Naive thymus-derived CD4-positive, alpha-beta T cell (primary cell): ENCODE results near the gene PRR15L. TPM values are rescaled to one million over a fixed set of nuclear protein-coding genes. Genes with fewer than 3 reads are reported as not detected.
A peak's percentile ranks its signal among the peaks of the same experiment; 100 is the strongest.

Experiments used
- ATAC-seq: fragments of 150-1000 bp; cut with Tn5 transposase; 2 replicates; pipeline ENCODE4 v1.10.0; 2021; ENCODE audit warnings: mild to moderate bottlenecking, moderate library complexity
- CTCF ChIA-PET: fragments of 350-600 bp; sonication (Branson Sonifier 250); formaldehyde crosslinking; loops from one replicate; lab custom pipeline; 2021; ENCODE audit warnings: antibody characterized with exemption; lab: Charles Lee
- POLR2A ChIA-PET: fragments of 350-600 bp; sonication (Branson Sonifier 250); formaldehyde crosslinking; loops from one replicate; lab custom pipeline; 2021; ENCODE audit warnings: antibody characterized with exemption, inconsistent platforms; lab: Charles Lee
- DNase-seq, 9 donors: peaks; one replicate each; pipeline versions ENCODE4 v3.0.0 to v3.0.0-alpha.2; 2020 to 2022; ENCODE audit warnings: mixed read lengths in 1 of 9
- H3K27ac ChIP-seq: one replicate; pipeline ENCODE4 v1.7.0; 2013; ENCODE audit warnings: mild to moderate bottlenecking, low read depth, low read length, moderate library complexity
- H3K27me3 ChIP-seq, 2 donors: one replicate each; pipeline ENCODE4 v1.7.0; 2013; ENCODE audit warnings: low read length in 2 of 2, mild to moderate bottlenecking in 2 of 2, moderate library complexity in 2 of 2; ENCODE audit not compliant: control insufficient read depth in 2 of 2, insufficient read depth in 2 of 2
- H3K36me3 ChIP-seq, 3 experiments: 1 replicate in 2 of 3; 2 replicates in 1 of 3; pipeline ENCODE4 v1.7.0; 2013; ENCODE audit warnings: low read length in 3 of 3, mild to moderate bottlenecking in 3 of 3, moderate library complexity in 1 of 3; ENCODE audit not compliant: insufficient read depth in 3 of 3, control insufficient read depth in 2 of 3
- H3K4me1 ChIP-seq, 2 donors: one replicate each; pipeline ENCODE4 v1.7.0; 2013; ENCODE audit warnings: low read length in 2 of 2, mild to moderate bottlenecking in 2 of 2, moderate library complexity in 1 of 2; ENCODE audit not compliant: control insufficient read depth in 2 of 2, insufficient read depth in 2 of 2
- H3K4me3 ChIP-seq: 2 replicates; pipeline ENCODE4 v1.7.0; 2013; ENCODE audit warnings: mild to moderate bottlenecking, low read length
- H3K9me3 ChIP-seq, 3 experiments: 1 replicate in 2 of 3; 2 replicates in 1 of 3; pipeline ENCODE4 v1.7.0; 2013; ENCODE audit warnings: low read length in 3 of 3; ENCODE audit not compliant: control insufficient read depth in 2 of 3
- H3K27ac Mint-ChIP-seq, 9 donors: one replicate each; pipeline ENCODE4 v1.8.0; 2020 to 2022; ENCODE audit warnings: mixed read lengths in 9 of 9, mild to moderate bottlenecking in 8 of 9, moderate library complexity in 5 of 9, inconsistent platforms in 2 of 9
- H3K27me3 Mint-ChIP-seq, 5 donors: one replicate each; pipeline ENCODE4 v1.8.0; 2021 to 2022; ENCODE audit warnings: mixed read lengths in 5 of 5, mild to moderate bottlenecking in 1 of 5
- H3K36me3 Mint-ChIP-seq, 5 donors: one replicate each; pipeline ENCODE4 v1.8.0; 2020 to 2022; ENCODE audit warnings: mixed read lengths in 5 of 5, mild to moderate bottlenecking in 3 of 5, inconsistent platforms in 1 of 5
- H3K4me1 Mint-ChIP-seq, 7 donors: one replicate each; pipeline ENCODE4 v1.8.0; 2020 to 2022; ENCODE audit warnings: mixed read lengths in 7 of 7, mild to moderate bottlenecking in 3 of 7, inconsistent platforms in 1 of 7
- H3K4me3 Mint-ChIP-seq, 10 donors: one replicate each; pipeline ENCODE4 v1.8.0; 2020 to 2022; ENCODE audit warnings: mild to moderate bottlenecking in 10 of 10, mixed read lengths in 10 of 10, moderate library complexity in 6 of 10, inconsistent platforms in 2 of 10
- H3K9me3 Mint-ChIP-seq, 11 donors: one replicate each; pipeline ENCODE4 v1.8.0; 2020 to 2022; ENCODE audit warnings: mixed read lengths in 11 of 11, mild to moderate bottlenecking in 4 of 11, inconsistent platforms in 1 of 11, moderate library complexity in 1 of 11
- intact Hi-C, 2 donors: fragments of 100-400 bp; cut with micrococcal nuclease; formaldehyde crosslinking; loops; one replicate each; pipeline ENCODE4 v1.15.1; 2023
- polyA plus RNA-seq, 2 donors: library from polyadenylated mRNA; unstranded; fragments of 300-500 nt; fragmentation: Illumina TruSeq; gene quantifications; one replicate each; pipeline ENCODE4 v1.2.3, GENCODE V29; 2021
- total RNA-seq, 6 experiments: library from RNA in 5 of 6; stranded (reverse) in 5 of 6; gene quantifications; 1 replicate in 5 of 6; 2 replicates in 1 of 6; pipeline ENCODE4 v1.2.3 and lab custom pipeline; 2021 to 2026

The PRR15L gene
- total and polyA plus RNA-seq, 7 experiments from 2014 or later: 0.32 TPM; not detected in 6

- Mint-ChIP-seq H3K4me3 (peak overlapping the region in 6 of 10 donors; percentile 12 to 80 (median 66)), H3K27ac (peak overlapping the region in 5 of 9 donors; percentile 39 to 90 (median 57)), H3K4me1 (peaks cover 42 to 76% (median 68%) of the 10 kb centered on the region in 7 donors), H3K9me3 (no peaks in the 10 kb centered on the region), H3K27me3 (no peaks in the 10 kb centered on the region), H3K36me3 (peaks cover 0 to 18% (median 9%) of the 10 kb centered on the region in 5 donors)
- POLR2A ChIA-PET: interaction anchor here (1.1 kb wide), 2 partner anchors 21 to 24 kb away, joined by 3 to 5 read pairs; partner anchors contain the start of gene CDK5RAP3
- no peaks in the 10 kb centered on the region for H3K9me3 ChIP-seq
- H3K27ac ChIP-seq: peak overlapping the region; percentile 59
- intact Hi-C loops: loop anchor here in 1 of 2 donors (2.0 to 10.0 kb wide), 3 partner anchors 104 to 668 kb away; partner anchors contain the start of genes CBX1, HOXB7, HOXB8 and SNX11
- ATAC-seq (no peak), DNase-seq (no peak)
- H3K4me1 ChIP-seq: peaks cover 29 to 47% of the 10 kb centered on the region in 2 donors
- H3K27me3 ChIP-seq: no peaks in the 10 kb centered on the region
- peaks cover 0 to 24% (median 0%) of the 10 kb centered on the region in 3 experiments for H3K36me3 ChIP-seq
- no peak overlapping the region for H3K4me3 ChIP-seq
- CTCF ChIA-PET: interaction anchor here (0.5 to 11.9 kb wide), 10 partner anchors 9 to 187 kb away, joined by 3 to 126 read pairs (median 4); partner anchors contain the start of gene CDK5RAP3
These were observed 11.2 kb downstream of the PRR15L start for GRCh38 chr17:47946516-47946915.

GRCh38 chr17:47945529-47946508 lies 11.9 kb downstream of the PRR15L start:
- Mint-ChIP-seq H3K27me3 (no peaks in the 10 kb centered on the region), H3K9me3 (peaks cover 0 to 3% (median 0%) of the 10 kb centered on the region in 11 donors), H3K27ac (peak overlapping the region; percentile 39 to 90 (median 80)), H3K36me3 (peaks cover 0 to 21% (median 9%) of the 10 kb centered on the region in 5 donors), H3K4me3 (peak overlapping the region in 9 of 10 donors; percentile 37 to 80 (median 63)), H3K4me1 (peaks cover 48 to 83% (median 75%) of the 10 kb centered on the region in 7 donors)
- Histone ChIP-seq H3K4me1 (peaks cover 29 to 50% of the 10 kb centered on the region in 2 donors), H3K27me3 (no peaks in the 10 kb centered on the region), H3K9me3 (no peaks in the 10 kb centered on the region), H3K4me3 (no peak overlapping the region), H3K27ac (peak overlapping the region; percentile 59), H3K36me3 (peaks cover 0 to 24% (median 0%) of the 10 kb centered on the region in 3 experiments)
- DNase-seq (no peak), ATAC-seq (no peak)
- POLR2A ChIA-PET: interaction anchor here (1.1 to 1.8 kb wide), 5 partner anchors 13 to 50 kb away, joined by 3 to 5 read pairs (median 4); partner anchors contain the start of genes CDK5RAP3 and SP2
- intact Hi-C loops: loop anchor here in 1 of 2 donors (2.0 to 10.0 kb wide), 3 partner anchors 103 to 669 kb away; partner anchors contain the start of genes CBX1, HOXB7, HOXB8 and SNX11
- CTCF ChIA-PET: interaction anchor here (0.5 to 11.9 kb wide), 12 partner anchors 9 to 186 kb away, joined by 3 to 126 read pairs (median 4); partner anchors contain the start of gene CDK5RAP3

GRCh38 chr17:47945080-47945479 lies 12.6 kb downstream of the PRR15L start:
- peak in 4 of 9 donors; percentile 14 to 19 (median 14) for DNase-seq
- H3K27me3 Mint-ChIP-seq: no peaks in the 10 kb centered on the region
- H3K27ac ChIP-seq: peak overlapping the region; percentile 59

GRCh38 chr17:47942568-47942967 lies 15.1 kb downstream of the PRR15L start:
- no peaks in the 10 kb centered on the region for H3K9me3 ChIP-seq
- H3K36me3 Mint-ChIP-seq: peaks cover 0 to 19% (median 5%) of the 10 kb centered on the region in 5 donors
- H3K27me3 ChIP-seq: no peaks in the 10 kb centered on the region
- peak overlapping the region in 6 of 9 donors; percentile 34 to 93 (median 82) for H3K27ac Mint-ChIP-seq
- intact Hi-C loops: loop anchor here in 1 of 2 donors (5.0 to 10.0 kb wide), 3 partner anchors 120 to 672 kb away; partner anchors contain the start of genes CBX1, HOXB7, HOXB8 and OSBPL7
- H3K4me3 Mint-ChIP-seq: peak overlapping the region; percentile 75 to 96 (median 88)
- DNase-seq (no peak), ATAC-seq (no peak)
- peak overlapping the region; percentile 75 for H3K4me3 ChIP-seq
- H3K4me1 ChIP-seq: peaks cover 21 to 36% of the 10 kb centered on the region in 2 donors
- peaks cover 34 to 66% (median 56%) of the 10 kb centered on the region in 7 donors for H3K4me1 Mint-ChIP-seq
- H3K36me3 ChIP-seq: peaks cover 0 to 16% (median 0%) of the 10 kb centered on the region in 3 experiments
- no peaks in the 10 kb centered on the region for H3K27me3 Mint-ChIP-seq
- H3K9me3 Mint-ChIP-seq: peaks cover 0 to 4% (median 0%) of the 10 kb centered on the region in 11 donors
- peak overlapping the region; percentile 90 for H3K27ac ChIP-seq
- CTCF ChIA-PET: interaction anchor here (0.9 to 11.9 kb wide), 4 partner anchors 9 to 25 kb away, joined by 4 to 126 read pairs (median 5); partner anchors contain the start of gene CDK5RAP3
- POLR2A ChIA-PET: interaction anchor here (3.3 to 4.3 kb wide), 2 partner anchors 28 to 47 kb away, joined by 22 to 24 read pairs; partner anchors contain the start of genes CDK5RAP3 and SP2

More at GRCh38 chr17:47945080-47945479, 12.6 kb downstream of the PRR15L start:
- H3K27me3 ChIP-seq: no peaks in the 10 kb centered on the region
- peaks cover 48 to 81% (median 75%) of the 10 kb centered on the region in 7 donors for H3K4me1 Mint-ChIP-seq
- intact Hi-C loops: loop anchor here in 1 of 2 donors (10.0 kb wide), 2 partner anchors 160 to 670 kb away; partner anchors contain the start of genes CBX1, HOXB7, HOXB8 and SNX11
- peaks cover 29 to 48% of the 10 kb centered on the region in 2 donors for H3K4me1 ChIP-seq
- peak overlapping the region; percentile 31 to 80 (median 62) for H3K4me3 Mint-ChIP-seq
- no peak overlapping the region for H3K4me3 ChIP-seq
- H3K36me3 Mint-ChIP-seq: peaks cover 0 to 22% (median 9%) of the 10 kb centered on the region in 5 donors
- no peak for ATAC-seq
- ChIA-PET CTCF (interaction anchor here (0.7 to 11.9 kb wide), 4 partner anchors 23 to 102 kb away, joined by 3 to 126 read pairs (median 4); partner anchors contain the start of gene CDK5RAP3), POLR2A (interaction anchor here (1.1 to 1.8 kb wide), 3 partner anchors 14 to 49 kb away, joined by 3 to 5 read pairs (median 4); partner anchors contain the start of genes CDK5RAP3 and SP2)
- H3K27ac Mint-ChIP-seq: peak overlapping the region; percentile 39 to 90 (median 80)
- peaks cover 0 to 4% (median 0%) of the 10 kb centered on the region in 11 donors for H3K9me3 Mint-ChIP-seq
- H3K36me3 ChIP-seq: peaks cover 0 to 24% (median 0%) of the 10 kb centered on the region in 3 experiments
- H3K9me3 ChIP-seq: no peaks in the 10 kb centered on the region

GRCh38 chr17:47942096-47942510 lies 15.6 kb downstream of the PRR15L start:
- intact Hi-C loops: loop anchor here in 1 of 2 donors (5.0 to 10.0 kb wide), 3 partner anchors 120 to 673 kb away; partner anchors contain the start of genes CBX1, HOXB7, HOXB8 and OSBPL7
- DNase-seq (peak in 1 of 9 donors; percentile 11), ATAC-seq (no peak)
- Histone ChIP-seq H3K9me3 (no peaks in the 10 kb centered on the region), H3K27ac (peak overlapping the region; percentile 90), H3K36me3 (peaks cover 0 to 16% (median 0%) of the 10 kb centered on the region in 3 experiments), H3K27me3 (no peaks in the 10 kb centered on the region), H3K4me1 (peaks cover 21 to 36% of the 10 kb centered on the region in 2 donors), H3K4me3 (peak overlapping the region; percentile 75)
- H3K4me1 Mint-ChIP-seq: peaks cover 35 to 66% (median 54%) of the 10 kb centered on the region in 7 donors
- peaks cover 0 to 19% (median 5%) of the 10 kb centered on the region in 5 donors for H3K36me3 Mint-ChIP-seq
- no peaks in the 10 kb centered on the region for H3K27me3 Mint-ChIP-seq
- ChIA-PET POLR2A (interaction anchor here (1.1 to 4.3 kb wide), 4 partner anchors 9 to 47 kb away, joined by 3 to 24 read pairs (median 19); partner anchors contain the start of genes CDK5RAP3 and SP2), CTCF (interaction anchor here (0.6 to 11.9 kb wide), 7 partner anchors 9 to 410 kb away, joined by 3 to 126 read pairs (median 5); partner anchors contain the start of genes CDK5RAP3 and SP2)
- peak overlapping the region; percentile 75 to 96 (median 88) for H3K4me3 Mint-ChIP-seq
- peak overlapping the region; percentile 34 to 95 (median 86) for H3K27ac Mint-ChIP-seq
- H3K9me3 Mint-ChIP-seq: peaks cover 0 to 4% (median 0%) of the 10 kb centered on the region in 11 donors
